Fibroblast of skin of back (primary cell): ENCODE results near the gene CD96. TPM values are rescaled to one million over a fixed set of nuclear protein-coding genes. Genes with fewer than 3 reads are reported as not detected.
"Not testable (repeated sequence)": the region's sequence is repeated elsewhere in the genome, so short reads cannot be mapped to it uniquely, and the experiment has no call there.

ENCODE experiments used
- DNase-seq: peaks from one replicate; pipeline ENCODE4 v3.0.0-alpha.2; 2013
- polyA plus RNA-seq, 2 experiments: library from polyadenylated mRNA; unstranded; fragments of 120-200 nt; gene quantifications; one replicate each; pipeline ENCODE4 v1.2.1, GENCODE V29; 2013; ENCODE audit not compliant: insufficient read length in 2 of 2

Gene CD96
- 0.24 TPM for polyA plus RNA-seq (2013, experiment 1 of 2; ENCODE audit: insufficient read length)
- 0.22 TPM for polyA plus RNA-seq (2013, experiment 2 of 2; ENCODE audit: insufficient read length)

GRCh38 chr3:111541911-111542483, at the start of gene CD96:
CD96 (plus strand) TSS chr3:111542197; CDS start chr3:111542249, 52 bp downstream.
- DNase-seq: peak; percentile 27

GRCh38 chr3:111493276-111493675, 48.7 kb upstream of the CD96 start:
- DNase-seq: no peak

- DNase-seq: no peak
Observed at GRCh38 chr3:111496894-111497559, 45.0 kb upstream of the CD96 start.

GRCh38 chr3:111498022-111498421, 44.0 kb upstream of the CD96 start:
- no peak for DNase-seq

GRCh38 chr3:111506435-111506834, 35.6 kb upstream of the CD96 start:
- no peak for DNase-seq

- DNase-seq: no peak
Observed at GRCh38 chr3:111509308-111509707, 32.7 kb upstream of the CD96 start.

GRCh38 chr3:111517801-111518200, 24.2 kb upstream of the CD96 start:
- no peak for DNase-seq

- DNase-seq: no peak
Observed at GRCh38 chr3:111519178-111519855, 22.7 kb upstream of the CD96 start.

GRCh38 chr3:111521891-111522290, 20.1 kb upstream of the CD96 start:
- peak; percentile 72 for DNase-seq

- not testable (repeated sequence) for DNase-seq
Observed at GRCh38 chr3:111524486-111524885, 17.5 kb upstream of the CD96 start.

GRCh38 chr3:111531446-111531845, 10.6 kb upstream of the CD96 start:
- DNase-seq: peak; percentile 69

GRCh38 chr3:111534701-111535100, 7.3 kb upstream of the CD96 start:
- DNase-seq: peak; percentile 61

- no peak for DNase-seq
Observed at GRCh38 chr3:111538111-111538510, 3.9 kb upstream of the CD96 start.

GRCh38 chr3:111538681-111539083, 3.3 kb upstream of the CD96 start:
- DNase-seq: peak; percentile 71

GRCh38 chr3:111539351-111540331, 2.4 kb upstream of the CD96 start:
- DNase-seq: peak; percentile 43

GRCh38 chr3:111541391-111541790, 606 bp upstream of the CD96 start:
- no peak for DNase-seq

GRCh38 chr3:111542611-111543300, 759 bp downstream of the CD96 start:
- DNase-seq: no peak

GRCh38 chr3:111545349-111545748, 3.4 kb downstream of the CD96 start:
- DNase-seq: no peak

- no peak for DNase-seq
Observed at GRCh38 chr3:111547631-111548030, 5.6 kb downstream of the CD96 start.

GRCh38 chr3:111548092-111548491, 6.1 kb downstream of the CD96 start:
- no peak for DNase-seq

GRCh38 chr3:111548756-111549155, 6.8 kb downstream of the CD96 start:
- no peak for DNase-seq

GRCh38 chr3:111561902-111562301, 19.9 kb downstream of the CD96 start:
- not testable (repeated sequence) for DNase-seq
